HG03439 (cell line): ENCODE results near the gene TRIM28.
A peak's percentile ranks its signal among the peaks of the same experiment; 100 is the strongest.
"Not testable (repeated sequence)": the region's sequence is repeated elsewhere in the genome, so short reads cannot be mapped to it uniquely, and the experiment has no call there.

ENCODE experiments used
- ATAC-seq: cut with Tn5 transposase; IDR thresholded peaks from one replicate; pipeline ENCODE4 v1.9.1; 2021; ENCODE audit warnings: mild to moderate bottlenecking, moderate library complexity; ENCODE audit not compliant: unreplicated experiment

The TRIM28 gene

GRCh38 chr19:58573658-58574164, 29.8 kb downstream of the TRIM28 start:
- no peak for ATAC-seq

DNA sequence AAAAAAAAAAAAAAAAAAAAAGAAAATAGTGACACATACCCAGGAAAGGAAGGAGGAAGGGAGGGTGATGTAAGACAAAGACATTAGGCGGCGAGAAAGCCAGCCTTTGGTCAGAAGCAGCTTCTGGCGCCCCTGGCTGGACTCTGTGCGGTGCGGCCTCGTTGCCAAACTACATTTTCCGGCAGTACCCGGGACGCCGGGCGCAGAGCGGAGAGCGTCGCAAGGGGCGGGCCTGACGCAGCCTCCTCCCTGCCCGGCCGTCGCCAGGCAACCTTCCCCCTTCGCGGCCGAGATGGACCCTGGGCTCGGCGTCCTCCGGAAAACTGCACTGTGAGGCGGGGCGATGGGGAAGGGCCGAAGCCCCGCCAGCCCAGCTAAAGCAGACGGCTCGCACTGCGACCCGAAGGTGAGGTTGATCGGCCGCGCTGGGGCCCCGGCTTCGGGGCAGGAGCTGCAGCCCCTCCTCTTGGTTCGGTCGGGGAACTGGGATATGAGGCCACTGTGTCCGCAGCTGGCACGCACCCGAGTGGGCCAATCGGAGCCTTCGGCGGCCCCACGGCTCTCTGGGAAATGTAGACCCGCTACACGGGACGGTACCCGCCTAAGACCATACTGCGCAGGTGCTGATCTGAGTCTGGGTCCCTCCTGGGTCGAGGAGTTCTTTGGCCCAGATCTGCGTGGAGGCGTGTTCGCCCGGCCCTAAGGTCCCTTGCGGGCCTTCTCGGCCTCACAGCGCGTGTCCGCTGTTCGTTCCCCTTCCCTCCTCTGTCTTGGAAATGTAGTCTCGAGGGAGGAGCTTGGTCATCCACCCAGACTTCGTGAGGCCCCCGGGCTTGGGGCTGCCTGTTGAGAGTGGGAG, 31.5 kb downstream of the TRIM28 start:
- ATAC-seq = peak; percentile 46

- ATAC-seq = not testable (repeated sequence)
These were observed 33.7 kb downstream of the TRIM28 start for GRCh38 chr19:58577581-58577980.

DNA sequence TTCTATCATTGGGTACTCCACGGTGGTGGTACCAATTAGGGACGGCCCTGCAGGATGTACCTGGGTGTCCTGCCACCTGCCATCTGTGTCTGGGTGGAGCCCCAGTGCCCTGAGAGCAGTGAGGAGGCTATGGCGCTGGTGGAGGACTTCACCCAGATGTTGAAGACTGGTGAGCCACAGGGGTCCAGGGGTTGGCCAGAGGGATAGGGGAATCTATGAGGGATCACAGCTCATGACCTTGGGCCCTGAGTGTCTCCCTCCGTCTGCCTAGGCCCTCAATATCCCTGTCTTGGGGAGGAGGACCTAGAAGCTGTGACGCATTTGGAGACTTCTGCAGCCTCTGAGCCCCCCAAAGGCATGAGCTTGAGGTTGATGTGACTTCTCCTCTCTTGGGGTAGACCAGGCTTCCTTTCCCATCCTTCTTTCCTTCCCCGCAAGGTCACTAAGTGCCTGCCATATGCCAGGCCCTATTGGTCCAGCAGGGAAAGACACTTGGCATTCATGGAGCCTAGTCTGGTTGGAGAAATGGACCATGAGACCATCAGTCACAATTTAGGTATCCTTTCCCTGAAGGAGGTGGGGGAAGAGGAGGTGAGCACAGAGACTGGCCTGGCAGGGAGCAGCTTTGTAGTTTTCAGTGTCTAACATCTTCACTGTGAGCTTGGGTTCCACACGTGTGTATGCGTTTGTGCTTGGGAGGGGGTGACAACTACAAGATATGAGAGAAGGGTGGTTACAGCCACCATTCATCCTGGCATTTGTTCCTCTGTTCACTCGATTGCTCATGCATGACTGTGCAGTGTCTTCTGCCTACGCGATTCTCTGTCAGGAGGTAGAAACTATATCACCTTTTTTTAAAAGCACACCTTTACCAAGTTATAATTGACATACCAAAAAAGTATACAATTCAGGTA, 34.4 kb downstream of the TRIM28 start:
- ATAC-seq = no peak

GRCh38 chr19:58579473-58580142, 35.7 kb downstream of the TRIM28 start:
- no peak for ATAC-seq

DNA sequence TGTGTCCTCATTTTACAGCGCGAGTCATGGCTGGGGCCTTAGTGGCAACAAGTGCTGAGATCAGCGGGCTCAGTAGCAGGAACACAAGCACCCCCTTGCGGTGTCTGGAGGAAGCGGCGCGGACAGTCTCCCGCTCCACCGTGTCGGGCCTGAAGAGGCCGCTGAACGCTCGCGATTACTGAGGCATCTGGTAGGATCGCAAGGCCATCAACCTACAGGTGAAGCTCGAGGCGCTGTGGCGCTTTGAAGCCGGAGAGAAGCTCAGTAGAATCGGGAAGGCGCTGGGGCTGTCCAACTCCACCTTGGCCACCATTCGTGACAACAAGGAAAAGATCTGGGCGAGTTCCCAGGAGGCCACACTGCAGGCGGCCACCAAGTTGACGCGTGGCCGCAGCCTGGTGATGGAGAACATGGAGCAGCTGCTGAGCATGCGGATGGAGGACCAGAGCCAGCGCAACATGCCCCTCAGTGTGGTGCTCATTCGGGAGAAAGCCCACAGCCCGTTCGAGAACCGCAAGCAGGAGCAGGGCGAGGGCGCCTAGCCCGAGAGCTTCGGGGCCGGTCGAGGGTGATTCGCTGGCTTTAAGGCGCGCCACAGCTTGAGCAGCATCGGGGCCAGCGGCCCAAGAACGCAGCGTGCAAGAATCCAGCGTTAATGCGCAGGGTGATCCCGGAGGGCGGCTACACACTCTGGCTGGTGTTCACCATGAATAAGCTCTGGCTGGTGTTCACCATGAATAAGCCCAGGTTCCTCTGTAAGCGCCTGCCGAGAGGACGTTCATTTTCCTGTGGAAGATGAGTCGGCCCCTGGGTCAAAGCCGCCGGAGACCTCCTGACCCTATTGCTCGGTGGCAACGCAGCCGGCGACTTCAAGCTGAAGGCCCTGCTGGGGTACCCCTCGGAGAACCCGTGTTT, 37.6 kb downstream of the TRIM28 start:
- ATAC-seq = no peak

- ATAC-seq = no peak
These were observed 39.1 kb downstream of the TRIM28 start for GRCh38 chr19:58582985-58583384.

DNA sequence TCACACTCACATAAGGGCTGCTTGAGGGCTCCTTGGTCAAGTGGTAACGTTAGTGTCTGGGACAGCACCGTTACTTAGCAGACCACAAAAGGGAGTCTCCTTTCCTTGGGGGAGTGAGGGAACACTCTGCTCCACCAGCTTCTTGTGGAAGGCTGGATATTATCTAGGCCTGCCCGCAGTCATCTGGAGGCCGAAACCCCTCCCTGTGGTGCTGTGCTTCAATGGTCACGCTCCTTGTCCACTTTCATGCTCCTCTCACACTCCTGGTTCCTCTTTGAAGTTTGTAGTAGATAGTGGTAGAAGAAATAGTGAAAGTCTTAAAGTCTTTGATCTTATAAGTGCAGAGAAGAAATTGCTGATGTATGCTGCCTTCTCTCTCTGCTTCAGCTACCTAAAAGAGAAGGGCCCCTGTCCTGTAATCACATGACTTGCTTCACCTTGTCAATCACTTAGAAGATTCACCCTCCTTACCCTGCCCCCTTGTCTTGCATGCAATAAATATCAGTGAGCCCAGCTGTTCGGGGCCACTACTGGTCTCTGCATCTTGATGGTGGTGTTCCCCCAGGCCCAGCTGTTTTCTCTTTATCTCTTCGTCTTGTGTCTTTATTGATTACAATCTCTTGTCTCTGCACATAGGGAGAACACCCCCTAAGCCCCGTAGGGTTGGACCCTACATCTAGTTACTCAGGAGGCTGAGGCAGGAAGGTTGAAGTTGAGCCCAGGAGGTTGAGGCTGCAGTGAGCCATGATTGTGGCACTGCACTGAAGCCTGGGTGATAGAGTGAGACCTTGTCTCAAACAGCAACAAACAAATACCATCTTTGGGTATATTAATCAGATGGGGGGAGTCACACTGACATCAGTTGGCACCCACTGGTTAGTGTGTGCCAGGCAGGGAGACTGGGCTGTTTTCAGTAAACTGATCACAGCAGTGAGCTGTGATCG, 40.9 kb downstream of the TRIM28 start:
- no peak for ATAC-seq

- no peak for ATAC-seq
These were observed 41.7 kb downstream of the TRIM28 start for GRCh38 chr19:58585442-58586132.

- no peak for ATAC-seq
These were observed 42.4 kb downstream of the TRIM28 start for GRCh38 chr19:58586133-58586765.
